Psoas muscle (tissue), 8 donors: ENCODE data around the gene RNF125. TPM values are rescaled to one million over a fixed set of nuclear protein-coding genes. Genes with fewer than 3 reads are reported as not detected.

Source experiments
- ATAC-seq, 4 donors: fragments of 200-7000 bp; cut with Tn5 transposase; one replicate each; pipeline ENCODE4 v1.9.1; 2020; ENCODE audit warnings: moderate library complexity in 3 of 4, mild to moderate bottlenecking in 2 of 4
- DNase-seq, 2 donors: peaks; one replicate each; pipeline ENCODE4 v3.0.0-alpha.2; 2020
- H3K27ac ChIP-seq: fragments of 200-600 bp; one replicate; pipeline ENCODE4 v1.8.0; 2022
- H3K27me3 ChIP-seq, 3 donors: fragments of 200-600 bp in 1 of 3; one replicate each; pipeline versions ENCODE4 v1.6.1 to v1.8.0; 2013 to 2022; ENCODE audit warnings: low read length in 2 of 3, mild to moderate bottlenecking in 2 of 3, moderate library complexity in 1 of 3; ENCODE audit not compliant: insufficient read depth in 3 of 3
- H3K36me3 ChIP-seq, 2 donors: fragments of 200-600 bp in 1 of 2; one replicate each; pipeline versions ENCODE4 v1.6.1 to v1.8.0; 2013 to 2022; ENCODE audit warnings: low read depth in 1 of 2, mild to moderate bottlenecking in 1 of 2, moderate library complexity in 1 of 2; ENCODE audit not compliant: insufficient read depth in 1 of 2
- H3K4me1 ChIP-seq: fragments of 200-600 bp; one replicate; pipeline ENCODE4 v1.8.0; 2022
- H3K4me3 ChIP-seq: fragments of 200-600 bp; one replicate; pipeline ENCODE4 v1.8.0; 2022; ENCODE audit warnings: mild to moderate bottlenecking
- H3K9me3 ChIP-seq: fragments of 200-600 bp; one replicate; pipeline ENCODE4 v1.8.0; 2022
- CTCF ChIP-seq: fragments of 200-600 bp; IDR thresholded peaks from one replicate; pipeline ENCODE4 v1.8.0; 2022; ENCODE audit warnings: antibody characterized with exemption
- WGBS, 3 donors: extraction: QIAGEN DNeasy Blood & Tissue Kit; methylation state at CpG; one replicate each; pipeline versions ENCODE4 v1.1.6 to v1.1.7; 2013; 5-methylcytosine and 5-hydroxymethylcytosine counted together
- intact Hi-C, 2 donors: fragments of 100-400 bp; cut with DNase I; formaldehyde crosslinking; loops; one replicate each; pipeline versions ENCODE4 v1.11.0 to v1.14.2; 2022
- polyA plus RNA-seq, 3 donors: library from polyadenylated mRNA; stranded (reverse); fragments of 200-250 nt; gene quantifications; one replicate each; pipeline ENCODE4 v1.2.3, GENCODE V29; 2013
- total RNA-seq, 4 donors: library from RNA; stranded (reverse); fragmentation: NEBNext Ultra II Directional in 2 of 4; extraction: Animal tissue kit (Norgen Biotek cat#: 25700) in 2 of 4; gene quantifications; one replicate each; pipeline versions ENCODE4 v1.2.1 to v1.2.4, GENCODE V29; 2021 to 2023
- donor health status: healthy with polysubstance abuse.
- donor health status: DM: no; HTN: no; CAD: no; lungs with moderate emphysema.
- donor health status: Bipolar disorder and iron deficiency.
- donor health status: healthy.
- donor health status: DM: yes; HTN: yes; CAD: no.
- donor health status: DM: no; HTN: no; CAD: no.
- donor health status: DM: no; HTN: no; CAD: no.
- donor health status: DM: yes; HTN: yes; CAD: no.

The RNF125 gene
- total and polyA plus RNA-seq, 7 donors, result 1.2 to 4.2 (median 1.8) TPM

GRCh38 chr18:31977270-31977872 is 41.3 kb upstream of the RNF125 start:
- WGBS, 3 donors, result 53 to 63% (median 56%) methylated on average over 9 of the region's 9 CpGs
- Histone ChIP-seq H3K4me3 (no peak overlapping the region), H3K36me3 (no peaks in the 10 kb centered on the region), H3K4me1 (no peaks in the 10 kb centered on the region), H3K27ac (no peak overlapping the region), H3K27me3 (no peaks in the 10 kb centered on the region), H3K9me3 (peaks cover 5% of the 10 kb centered on the region)
- intact Hi-C loops, result loop anchor here (2.0 to 5.0 kb wide), 3 partner anchors 235 to 425 kb away; no protein-coding TSS in a partner anchor
- ATAC-seq, result peak in 3 of 4 donors; percentile 71 to 93 (median 77)
- no peak for DNase-seq
- peak; percentile 73 for TF ChIP-seq CTCF

GRCh38 chr18:31978616-31979015 is 40.0 kb upstream of the RNF125 start:
- H3K27me3 ChIP-seq, result no peaks in the 10 kb centered on the region
- no peaks in the 10 kb centered on the region for H3K36me3 ChIP-seq
- H3K27ac ChIP-seq, result no peak overlapping the region
- intact Hi-C loops, result loop anchor here (5.0 kb wide), 2 partner anchors 236 to 426 kb away; no protein-coding TSS in a partner anchor
- WGBS, 3 donors, result 89 to 90% (median 89%) methylated on average over 5 of the region's 5 CpGs
- DNase-seq (no peak), ATAC-seq (no peak)
- no peaks in the 10 kb centered on the region for H3K4me1 ChIP-seq
- TF ChIP-seq CTCF, result no peak
- peaks cover 5% of the 10 kb centered on the region for H3K9me3 ChIP-seq
- no peak overlapping the region for H3K4me3 ChIP-seq

GRCh38 chr18:31979714-31980113 is 38.9 kb upstream of the RNF125 start:
- Histone ChIP-seq H3K36me3 (no peaks in the 10 kb centered on the region), H3K4me3 (no peak overlapping the region), H3K9me3 (no peaks in the 10 kb centered on the region), H3K4me1 (no peaks in the 10 kb centered on the region), H3K27ac (no peak overlapping the region), H3K27me3 (no peaks in the 10 kb centered on the region)
- ATAC-seq (no peak), DNase-seq (no peak)
- intact Hi-C loops, result loop anchor here (5.0 kb wide), 2 partner anchors 237 to 427 kb away; no protein-coding TSS in a partner anchor
- 90 to 94% (median 91%) methylated on average over 2 of the region's 2 CpGs for WGBS, 3 donors
- TF ChIP-seq CTCF, result no peak

GRCh38 chr18:31980863-31981262 is 37.8 kb upstream of the RNF125 start:
- intact Hi-C loops, result no loop called here
- TF ChIP-seq CTCF, result no peak
- no peaks in the 10 kb centered on the region for H3K9me3 ChIP-seq
- H3K4me3 ChIP-seq, result no peak overlapping the region
- ATAC-seq (no peak), DNase-seq (no peak)
- no peaks in the 10 kb centered on the region for H3K4me1 ChIP-seq
- H3K27me3 ChIP-seq, result no peaks in the 10 kb centered on the region
- H3K27ac ChIP-seq, result no peak overlapping the region
- no peaks in the 10 kb centered on the region for H3K36me3 ChIP-seq

GRCh38 chr18:31983020-31983419 is 35.6 kb upstream of the RNF125 start:
- Histone ChIP-seq H3K36me3 (no peaks in the 10 kb centered on the region), H3K4me3 (no peak overlapping the region), H3K4me1 (no peaks in the 10 kb centered on the region), H3K27me3 (no peaks in the 10 kb centered on the region), H3K9me3 (no peaks in the 10 kb centered on the region), H3K27ac (no peak overlapping the region)
- DNase-seq (no peak), ATAC-seq (peak in 3 of 4 donors; percentile 51 to 55 (median 53))
- 58 to 71% (median 65%) methylated on average over 3 of the region's 3 CpGs for WGBS, 3 donors
- intact Hi-C loops, result no loop called here
- TF ChIP-seq CTCF, result no peak
